PC-9 (cell line): Measurements from ENCODE around the gene LHX4. TPM values are rescaled to one million over a fixed set of nuclear protein-coding genes. Genes with fewer than 3 reads are reported as not detected.

Experiments used
- BruUV-seq: library from RNA; stranded (reverse); fragments of 400-500 nt; replicated peaks from 2 replicates; lab custom pipeline; 2021; lab: Mats Ljungman, UMichigan
- CTCF ChIA-PET: fragments of 300-600 bp; sonication (Branson Sonifier 250); formaldehyde crosslinking; loops from one replicate; lab custom pipeline; 2022; ENCODE audit warnings: antibody characterized with exemption; lab: Charles Lee
- POLR2A ChIA-PET: fragments of 300-600 bp; sonication (Branson Sonifier 250); formaldehyde crosslinking; loops from one replicate; lab custom pipeline; 2022; ENCODE audit warnings: antibody characterized with exemption; ENCODE audit not compliant: unreplicated experiment; lab: Charles Lee
- DNase-seq, 2 experiments: peaks; one replicate each; pipeline versions ENCODE4 v3.0.0 to v3.0.0-alpha.2; 2015 to 2022; ENCODE audit warnings: mixed read lengths in 1 of 2
- H2AFZ ChIP-seq: fragments of 200-600 bp; sonication (generic); 2 replicates; pipeline ENCODE4 v1.8.1; 2017; ENCODE audit warnings: antibody characterized with exemption
- H3F3A ChIP-seq: fragments of 200-600 bp; sonication (generic); 2 replicates; pipeline ENCODE4 v1.8.1; 2017; ENCODE audit warnings: antibody characterized with exemption, mild to moderate bottlenecking, low read depth; ENCODE audit not compliant: insufficient read depth
- H3K27ac ChIP-seq: fragments of 200-600 bp; sonication (generic); 2 replicates; pipeline ENCODE4 v1.6.1; 2016; ENCODE audit warnings: mixed run types
- H3K27me3 ChIP-seq: fragments of 200-600 bp; sonication (generic); 2 replicates; pipeline ENCODE4 v1.6.1; 2016; ENCODE audit warnings: low read depth, mixed run types; ENCODE audit not compliant: insufficient read depth
- H3K36me3 ChIP-seq: fragments of 200-600 bp; sonication (generic); 2 replicates; pipeline ENCODE4 v1.6.1; 2016; ENCODE audit warnings: low read depth, mixed run types
- H3K4me1 ChIP-seq: fragments of 200-600 bp; sonication (generic); replicated peaks from 2 replicates; pipeline ENCODE4 v1.6.1; 2016; ENCODE audit warnings: mixed run types; ENCODE audit not compliant: insufficient read depth
- H3K4me2 ChIP-seq: fragments of 200-600 bp; sonication (generic); 2 replicates; pipeline ENCODE4 v1.6.1; 2017; ENCODE audit warnings: mixed run types
- H3K4me3 ChIP-seq: fragments of 200-600 bp; sonication (generic); 2 replicates; pipeline ENCODE4 v1.6.1; 2016; ENCODE audit warnings: mixed run types
- H3K79me2 ChIP-seq: fragments of 200-600 bp; sonication (generic); 2 replicates; pipeline ENCODE4 v1.6.1; 2017; ENCODE audit warnings: low read depth, mixed run types
- H3K9me2 ChIP-seq: fragments of 200-600 bp; sonication (generic); 2 replicates; pipeline ENCODE4 v1.8.1; 2017; ENCODE audit warnings: mild to moderate bottlenecking; ENCODE audit not compliant: insufficient read depth
- H3K9me3 ChIP-seq: fragments of 200-600 bp; sonication (generic); 2 replicates; pipeline ENCODE4 v1.8.1; 2016; ENCODE audit warnings: low read depth; ENCODE audit not compliant: insufficient read depth
- H4K20me1 ChIP-seq: fragments of 200-600 bp; sonication (generic); 2 replicates; pipeline ENCODE4 v1.8.1; 2017; ENCODE audit not compliant: insufficient read depth
- EZH2 ChIP-seq: fragments of 200-600 bp; sonication (generic); IDR thresholded peaks from 2 replicates; pipeline ENCODE4 v1.8.0; 2017; ENCODE audit warnings: antibody characterized with exemption, low read depth
- intact Hi-C: fragments of 100-400 bp; cut with micrococcal nuclease; formaldehyde crosslinking; loops from one replicate; pipeline ENCODE4 v1.10.0; 2022; ENCODE audit not compliant: unreplicated experiment
- total RNA-seq: library from RNA; stranded (reverse); gene quantifications from 2 replicates; pipeline ENCODE4 v1.2.3, GENCODE V29; 2021
- TF ChIP-seq, protein P1 (sequence below): fragments of 200-600 bp; sonication (generic); conservative IDR thresholded peaks from 2 replicates; pipeline ENCODE4 v1.6.1; 2017; ENCODE audit warnings: mixed run types, antibody characterized with exemption, mild to moderate bottlenecking, moderate library complexity

The LHX4 gene
- total RNA-seq, 1 experiment from 2014 or later = 0.28 TPM

DNA sequence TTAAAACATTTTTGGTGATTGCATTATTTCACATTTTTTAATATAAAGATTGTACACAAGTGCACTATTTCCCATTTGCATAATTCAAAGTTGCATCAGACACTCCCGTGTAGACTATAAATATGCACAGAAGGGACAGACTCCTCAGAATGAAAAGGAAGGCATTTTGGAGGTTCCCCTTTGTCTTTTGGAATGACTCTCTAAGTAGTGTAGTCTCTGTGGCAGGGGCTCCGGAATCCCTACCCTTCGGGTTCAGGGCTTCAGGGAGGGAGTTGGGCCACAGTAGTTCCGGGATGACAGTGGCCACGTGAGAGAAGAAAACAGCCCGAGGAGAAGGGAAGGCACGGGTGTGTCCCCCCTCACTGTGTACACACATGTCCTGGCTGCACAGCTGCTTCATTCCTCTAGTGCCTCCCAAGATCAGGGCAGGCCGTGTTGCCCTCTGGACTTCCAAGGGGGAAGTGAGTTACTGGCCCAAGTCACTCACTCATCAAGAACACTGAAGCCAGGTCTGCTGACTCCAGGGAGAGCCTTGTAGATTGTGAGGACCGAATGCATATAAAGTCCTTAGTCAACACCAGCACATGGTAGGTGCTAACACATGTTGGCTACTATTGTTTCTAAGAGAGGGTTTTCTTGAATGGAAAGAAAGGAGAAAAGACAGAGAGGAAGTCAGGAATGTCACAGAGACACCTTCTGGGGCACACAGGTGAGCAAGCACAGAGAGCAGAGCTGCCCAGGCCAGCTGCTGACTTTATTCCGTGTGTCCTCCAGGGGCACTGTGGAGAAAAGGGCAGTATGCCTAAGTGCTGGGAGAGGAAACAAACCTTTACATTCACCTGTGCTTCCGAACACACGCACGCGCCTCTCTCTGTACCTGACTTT, 39.8 kb downstream of the LHX4 start:
- H3K4me3 ChIP-seq = no peak overlapping the region
- H3K4me2 ChIP-seq = no peak overlapping the region
- no peak overlapping the region for H3K27ac ChIP-seq
- ChIA-PET POLR2A (no interaction called here), CTCF (no interaction called here)
- no peaks in the 10 kb centered on the region for H4K20me1 ChIP-seq
- H3K9me3 ChIP-seq = no peaks in the 10 kb centered on the region
- TF ChIP-seq EZH2 = no peak
- TF ChIP-seq, protein P1, sequence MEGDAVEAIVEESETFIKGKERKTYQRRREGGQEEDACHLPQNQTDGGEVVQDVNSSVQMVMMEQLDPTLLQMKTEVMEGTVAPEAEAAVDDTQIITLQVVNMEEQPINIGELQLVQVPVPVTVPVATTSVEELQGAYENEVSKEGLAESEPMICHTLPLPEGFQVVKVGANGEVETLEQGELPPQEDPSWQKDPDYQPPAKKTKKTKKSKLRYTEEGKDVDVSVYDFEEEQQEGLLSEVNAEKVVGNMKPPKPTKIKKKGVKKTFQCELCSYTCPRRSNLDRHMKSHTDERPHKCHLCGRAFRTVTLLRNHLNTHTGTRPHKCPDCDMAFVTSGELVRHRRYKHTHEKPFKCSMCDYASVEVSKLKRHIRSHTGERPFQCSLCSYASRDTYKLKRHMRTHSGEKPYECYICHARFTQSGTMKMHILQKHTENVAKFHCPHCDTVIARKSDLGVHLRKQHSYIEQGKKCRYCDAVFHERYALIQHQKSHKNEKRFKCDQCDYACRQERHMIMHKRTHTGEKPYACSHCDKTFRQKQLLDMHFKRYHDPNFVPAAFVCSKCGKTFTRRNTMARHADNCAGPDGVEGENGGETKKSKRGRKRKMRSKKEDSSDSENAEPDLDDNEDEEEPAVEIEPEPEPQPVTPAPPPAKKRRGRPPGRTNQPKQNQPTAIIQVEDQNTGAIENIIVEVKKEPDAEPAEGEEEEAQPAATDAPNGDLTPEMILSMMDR = peak; percentile 51
- DNase-seq = no peak
- H2AFZ ChIP-seq = no peak overlapping the region
- no TSS peak for BruUV-seq
- no peaks in the 10 kb centered on the region for H3K79me2 ChIP-seq
- no peaks in the 10 kb centered on the region for H3K27me3 ChIP-seq
- H3K9me2 ChIP-seq = no peaks in the 10 kb centered on the region
- no peaks in the 10 kb centered on the region for H3K4me1 ChIP-seq
- no peaks in the 10 kb centered on the region for H3F3A ChIP-seq
- no peaks in the 10 kb centered on the region for H3K36me3 ChIP-seq
- intact Hi-C loops = no loop called here

GRCh38 chr1:180270530-180271271, 40.6 kb downstream of the LHX4 start:
- H3K9me2 ChIP-seq = no peaks in the 10 kb centered on the region
- no peak overlapping the region for H3K4me2 ChIP-seq
- TF ChIP-seq, protein P1 = no peak; the same call in 1 of the 2 replicates
- TF ChIP-seq EZH2 = no peak
- no TSS peak for BruUV-seq
- intact Hi-C loops = no loop called here
- ChIA-PET POLR2A (interaction anchor here (0.6 kb wide), 1 partner anchor 143 kb away, joined by 4 read pairs; no protein-coding TSS in a partner anchor), CTCF (no interaction called here)
- no peaks in the 10 kb centered on the region for H3K4me1 ChIP-seq
- H3K4me3 ChIP-seq = no peak overlapping the region
- H3K79me2 ChIP-seq = no peaks in the 10 kb centered on the region
- no peaks in the 10 kb centered on the region for H3F3A ChIP-seq
- H4K20me1 ChIP-seq = no peaks in the 10 kb centered on the region
- no peak overlapping the region for H3K27ac ChIP-seq
- no peaks in the 10 kb centered on the region for H3K27me3 ChIP-seq
- H3K36me3 ChIP-seq = no peaks in the 10 kb centered on the region
- H2AFZ ChIP-seq = no peak overlapping the region
- H3K9me3 ChIP-seq = no peaks in the 10 kb centered on the region
- no peak for DNase-seq
